PFSK-1 (cell line): Measurements from ENCODE around the gene PI4KB.

Source experiments
- FOXP2 ChIP-seq: optimal IDR thresholded peaks from 2 replicates; pipeline ENCODE3; 2011; ENCODE audit warnings: borderline replicate concordance, control low read depth, inconsistent platforms; ENCODE audit not compliant: insufficient read depth; ENCODE audit errors: extremely low read length, extremely low read depth
- POLR2AphosphoS5 ChIP-seq: IDR thresholded peaks from 2 replicates; pipeline ENCODE4 v1.6.1; 2012; ENCODE audit warnings: low read depth, mild to moderate bottlenecking, control low read depth, low read length, moderate library complexity

- peak; percentile 40 for TF ChIP-seq POLR2AphosphoS5
- TF ChIP-seq FOXP2 = no peak
Observed at GRCh38 chr1:151292207-151293030, 34.8 kb downstream of the PI4KB start.
